Measurements from ENCODE around the gene PTPN1. TPM values are rescaled to one million over a fixed set of nuclear protein-coding genes. Genes with fewer than 3 reads are reported as not detected.

PTPN1 gene
- total RNA-seq, 1 experiment from 2014 or later: 30.8 TPM

DNA sequence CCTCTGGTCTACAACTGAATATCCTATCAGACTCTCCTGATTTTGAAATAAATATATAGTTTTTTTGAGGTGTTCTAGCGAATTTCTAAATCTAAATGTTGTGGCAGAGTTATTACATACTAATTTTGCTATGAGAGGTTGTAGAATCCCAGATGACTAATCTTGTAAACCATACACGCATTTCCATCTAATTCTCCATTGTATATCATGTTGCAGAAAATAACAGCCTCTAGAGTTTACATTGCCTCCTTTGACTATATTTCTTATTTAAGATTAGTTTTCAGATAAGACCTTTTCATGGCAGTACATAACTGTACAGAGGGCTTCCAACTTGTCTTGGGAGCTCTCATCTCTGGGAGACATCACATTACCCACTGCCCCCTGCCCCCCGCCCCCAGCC lies 22.9 kb downstream of the PTPN1 start:
- Mint-ChIP-seq H3K4me1 (peaks cover 14 to 24% of the 10 kb centered on the region in 2 experiments), H3K27me3 (ENCODE audit: low read depth) (no peaks in the 10 kb centered on the region), H3K27ac (peak overlapping the region in 1 of 3 experiments; percentile 50; a peak in 2 of 7 replicates), H3K36me3 (ENCODE audit: insufficient read depth in 1 of 3, low read depth in 3 of 3) (no peaks in the 10 kb centered on the region), H3K9me3 (no peaks in the 10 kb centered on the region), H3K4me3 (no peak overlapping the region)
- H3K9me3 ChIP-seq (ENCODE audit: control insufficient read depth, low read depth, low read length): no peaks in the 10 kb centered on the region
- H3K79me1 ChIP-seq (ENCODE audit: insufficient read depth, low read depth, low read length, poor library complexity, severe bottlenecking): no peaks in the 10 kb centered on the region
- no peak overlapping the region for H3K9ac ChIP-seq (ENCODE audit: extremely low read depth, insufficient read length, low read length)
- H2AK5ac ChIP-seq (ENCODE audit: insufficient read length, low read length): no peak overlapping the region
- H3K79me2 ChIP-seq (ENCODE audit: insufficient read depth, low read length): peaks cover 2% of the 10 kb centered on the region; the same call in 1 of the 2 replicates
- H4K20me1 ChIP-seq (ENCODE audit: control insufficient read depth, insufficient read depth, insufficient read length): no peaks in the 10 kb centered on the region
- no peak overlapping the region for H2BK12ac ChIP-seq (ENCODE audit: insufficient read length, low read depth, low read length)
- no peak overlapping the region for H3T11ph ChIP-seq (ENCODE audit: low read length)
- H2BK15ac ChIP-seq (ENCODE audit: low read depth, low read length): no peak overlapping the region
- H2AFZ ChIP-seq (ENCODE audit: low read length): no peak overlapping the region
- no peak overlapping the region for H4K91ac ChIP-seq (ENCODE audit: insufficient read length, low read depth, low read length)
- no peak overlapping the region for H3K14ac ChIP-seq (ENCODE audit: insufficient read depth, low read length)
- H4K8ac ChIP-seq (replicated peaks; ENCODE audit: insufficient read length, low read depth, low read length): no peak overlapping the region
- no peak overlapping the region for H3K4ac ChIP-seq (ENCODE audit: low read depth, low read length)
- H2BK120ac ChIP-seq (ENCODE audit: low read depth, low read length, poor library complexity, severe bottlenecking): no peak overlapping the region
- H4K5ac ChIP-seq (ENCODE audit: insufficient read length, low read depth, low read length): no peak overlapping the region
- no peak overlapping the region for H3K23ac ChIP-seq (ENCODE audit: insufficient read length, low read depth, low read length)
- H3K18ac ChIP-seq (ENCODE audit: insufficient read length, low read depth, low read length): no peak overlapping the region
- H3K27ac ChIP-seq (ENCODE audit: insufficient read length, low read depth, low read length): no peak overlapping the region
- DNase-seq: no peak
- H3K23me2 ChIP-seq (ENCODE audit: insufficient read length, low read depth, low read length, poor library complexity, severe bottlenecking): no peaks in the 10 kb centered on the region
- H2BK5ac ChIP-seq (ENCODE audit: insufficient read length, low read length): no peak overlapping the region
- no peak overlapping the region for H3K56ac ChIP-seq (ENCODE audit: insufficient read length, low read depth, low read length)
- H3K27me3 ChIP-seq (ENCODE audit: insufficient read depth, low read length): no peaks in the 10 kb centered on the region
- TF ChIP-seq, protein P1, sequence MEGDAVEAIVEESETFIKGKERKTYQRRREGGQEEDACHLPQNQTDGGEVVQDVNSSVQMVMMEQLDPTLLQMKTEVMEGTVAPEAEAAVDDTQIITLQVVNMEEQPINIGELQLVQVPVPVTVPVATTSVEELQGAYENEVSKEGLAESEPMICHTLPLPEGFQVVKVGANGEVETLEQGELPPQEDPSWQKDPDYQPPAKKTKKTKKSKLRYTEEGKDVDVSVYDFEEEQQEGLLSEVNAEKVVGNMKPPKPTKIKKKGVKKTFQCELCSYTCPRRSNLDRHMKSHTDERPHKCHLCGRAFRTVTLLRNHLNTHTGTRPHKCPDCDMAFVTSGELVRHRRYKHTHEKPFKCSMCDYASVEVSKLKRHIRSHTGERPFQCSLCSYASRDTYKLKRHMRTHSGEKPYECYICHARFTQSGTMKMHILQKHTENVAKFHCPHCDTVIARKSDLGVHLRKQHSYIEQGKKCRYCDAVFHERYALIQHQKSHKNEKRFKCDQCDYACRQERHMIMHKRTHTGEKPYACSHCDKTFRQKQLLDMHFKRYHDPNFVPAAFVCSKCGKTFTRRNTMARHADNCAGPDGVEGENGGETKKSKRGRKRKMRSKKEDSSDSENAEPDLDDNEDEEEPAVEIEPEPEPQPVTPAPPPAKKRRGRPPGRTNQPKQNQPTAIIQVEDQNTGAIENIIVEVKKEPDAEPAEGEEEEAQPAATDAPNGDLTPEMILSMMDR (conservative IDR thresholded peaks at IDR 0.05): no peak
- H2BK20ac ChIP-seq (ENCODE audit: low read depth, low read length, poor library complexity, severe bottlenecking): no peak overlapping the region
- H3K4me2 ChIP-seq (ENCODE audit: insufficient read depth, insufficient read length, low read length): no peak overlapping the region
- no peaks in the 10 kb centered on the region for H3K4me1 ChIP-seq (ENCODE audit: insufficient read depth, low read length)
- WGBS (ENCODE audit: extremely low coverage, insufficient read length, low lambda C conversion rate): no CpG with 5 or more reads among the region's 3 CpGs
